Kidney (tissue), 14 donors: Measurements from ENCODE around the gene CDCA8. TPM values are rescaled to one million over a fixed set of nuclear protein-coding genes. Genes with fewer than 3 reads are reported as not detected.

Source experiments
- DNase-seq, 5 donors: peaks; one replicate each; pipeline ENCODE4 v3.0.0-alpha.2; 2013 to 2020
- FAIRE-seq: peaks from 2 replicates; lab custom pipeline; 2012; peaks lifted over from hg19 to GRCh38; lab: Jason Lieb, UNC
- H3K27ac ChIP-seq, 2 donors: one replicate each; pipeline ENCODE4 v1.7.0; 2013; ENCODE audit warnings: low read depth in 2 of 2, low read length in 2 of 2, inconsistent platforms in 1 of 2
- H3K27me3 ChIP-seq: one replicate; pipeline ENCODE4 v1.7.1; 2013; ENCODE audit warnings: low read length, inconsistent platforms; ENCODE audit not compliant: control insufficient read depth, insufficient read depth
- H3K36me3 ChIP-seq, 3 donors: one replicate each; pipeline versions ENCODE4 v1.7.0 to v1.7.1; 2013; ENCODE audit warnings: low read length in 3 of 3, control low read depth in 1 of 3, inconsistent platforms in 1 of 3; ENCODE audit not compliant: insufficient read depth in 3 of 3, control insufficient read depth in 2 of 3
- H3K4me1 ChIP-seq, 3 donors: one replicate each; pipeline versions ENCODE4 v1.7.0 to v1.7.1; 2013; ENCODE audit warnings: low read length in 3 of 3, inconsistent platforms in 1 of 3, low read depth in 1 of 3; ENCODE audit not compliant: control insufficient read depth in 2 of 3, insufficient read depth in 2 of 3
- H3K4me3 ChIP-seq, 3 donors: one replicate each; pipeline versions ENCODE4 v1.7.0 to v1.8.1; 2013; ENCODE audit warnings: low read length in 3 of 3, control low read depth in 1 of 3, inconsistent platforms in 1 of 3
- H3K9ac ChIP-seq, 3 donors: one replicate each; pipeline versions ENCODE4 v1.7.0 to v1.7.1; 2013; ENCODE audit warnings: low read length in 3 of 3, control low read depth in 1 of 3, inconsistent platforms in 1 of 3
- H3K9me3 ChIP-seq, 3 donors: one replicate each; pipeline versions ENCODE4 v1.7.0 to v1.7.1; 2013; ENCODE audit warnings: low read length in 3 of 3, control low read depth in 1 of 3, inconsistent platforms in 1 of 3; ENCODE audit not compliant: control insufficient read depth in 2 of 3, insufficient read depth in 1 of 3
- CTCF ChIP-seq: IDR thresholded peaks from 3 replicates; pipeline ENCODE4 v1.5.1; 2012; ENCODE audit warnings: mild to moderate bottlenecking, moderate library complexity, borderline replicate concordance; ENCODE audit not compliant: insufficient read depth; ENCODE audit errors: extremely low read depth
- intact Hi-C: fragments of 100-400 bp; cut with DNase I; formaldehyde crosslinking; loops from one replicate; pipeline ENCODE4 v1.11.1; 2022
- polyA plus RNA-seq: library from polyadenylated mRNA; stranded (reverse); fragments of 350-450 nt; fragmentation: Illumina TruSeq; extraction: RNeasy Lipid Tissue Mini Kit (QIAGEN cat#74804); gene quantifications from one replicate; pipeline ENCODE4 v1.2.3, GENCODE V29; 2014; ENCODE audit warnings: low read depth, low replicate concordance; ENCODE audit not compliant: insufficient read depth
- total RNA-seq: library from RNA; stranded (reverse); fragmentation: NEBNext Ultra II Directional; extraction: Animal tissue kit (Norgen Biotek cat#: 25700); gene quantifications from one replicate; pipeline ENCODE4 v1.2.1, GENCODE V29; 2021
- donor health status: control.
- donor health status: control.
- donor health status: control.
- donor health status: control.
- donor health status: control.
- donor health status: DM: yes; HTN: yes; CAD: no.
- donor health status: Normal renal cell carcinoma (clear cell type).

The CDCA8 gene
- total and polyA plus RNA-seq, 2 donors from 2014 or later, result 0.71 to 1.0 TPM

GRCh38 chr1:37723072-37723389 is 30.7 kb downstream of the CDCA8 start:
- Histone ChIP-seq H3K36me3 (no peaks in the 10 kb centered on the region), H3K4me1 (no peaks in the 10 kb centered on the region), H3K9ac (no peak overlapping the region), H3K9me3 (no peaks in the 10 kb centered on the region), H3K27me3 (no peaks in the 10 kb centered on the region), H3K4me3 (no peak overlapping the region), H3K27ac (no peak overlapping the region)
- intact Hi-C loops, result no loop called here
- FAIRE-seq (no peak), DNase-seq (no peak)
- no peak for TF ChIP-seq CTCF

- H3K27ac ChIP-seq, result no peak overlapping the region
- no peak for DNase-seq
- H3K9me3 ChIP-seq, result no peaks in the 10 kb centered on the region
- no peak overlapping the region for H3K9ac ChIP-seq
- TF ChIP-seq CTCF, result no peak
- H3K4me3 ChIP-seq, result no peak overlapping the region
- H3K36me3 ChIP-seq, result no peaks in the 10 kb centered on the region
- no peaks in the 10 kb centered on the region for H3K4me1 ChIP-seq
- intact Hi-C loops, result no loop called here
- H3K27me3 ChIP-seq, result no peaks in the 10 kb centered on the region
- FAIRE-seq, result no peak
Measured at GRCh38 chr1:37723390-37724078, 31.2 kb downstream of the CDCA8 start.

GRCh38 chr1:37724575-37724974 is 32.3 kb downstream of the CDCA8 start:
- DNase-seq (no peak), FAIRE-seq (no peak)
- Histone ChIP-seq H3K9ac (no peak overlapping the region), H3K4me3 (no peak overlapping the region), H3K9me3 (no peaks in the 10 kb centered on the region), H3K4me1 (no peaks in the 10 kb centered on the region), H3K27me3 (no peaks in the 10 kb centered on the region), H3K36me3 (no peaks in the 10 kb centered on the region), H3K27ac (no peak overlapping the region)
- TF ChIP-seq CTCF, result no peak
- intact Hi-C loops, result no loop called here
